SK-N-SH (cell line): Measurements from ENCODE around the gene PCBP4. TPM values are rescaled to one million over a fixed set of nuclear protein-coding genes. Genes with fewer than 3 reads are reported as not detected.

ENCODE experiments used
- CTCF ChIA-PET: fragments of 300-600, 350-600 bp; formaldehyde crosslinking; extraction: SDS; loops from one replicate; lab custom pipeline; 2021; lab: Yijun Ruan, JAX
- POLR2A ChIA-PET: fragments of 350-600 bp; sonication (Branson Sonifier 250); formaldehyde crosslinking; extraction: SDS; loops from one replicate; lab custom pipeline; 2020; ENCODE audit warnings: antibody characterized with exemption, inconsistent platforms; lab: Yijun Ruan, JAX
- DNase-seq: peaks from one replicate; pipeline ENCODE4 v3.0.0; 2012
- H2AFZ ChIP-seq: fragments of 200-600 bp; sonication (generic); 2 replicates; pipeline ENCODE4 v1.8.1; 2016; ENCODE audit warnings: antibody characterized with exemption, mild to moderate bottlenecking, low read depth
- H3F3A ChIP-seq: fragments of 200-600 bp; sonication (generic); replicated peaks from 2 replicates; pipeline ENCODE3; 2016; ENCODE audit warnings: antibody characterized with exemption, mild to moderate bottlenecking; ENCODE audit not compliant: insufficient read depth
- H3K27ac ChIP-seq, 2 experiments: fragments of 200-500 bp in 1 of 2; fragments of 200-600 bp in 1 of 2; sonication (Bioruptor generic) in 1 of 2; sonication (generic), shearing (Covaris generic) in 1 of 2; 2 replicates each; pipeline versions ENCODE4 v1.5.1 to v1.6.1; 2014 to 2016; ENCODE audit warnings: low read depth in 2 of 2, inconsistent platforms in 1 of 2, low read length in 1 of 2, mild to moderate bottlenecking in 1 of 2, mixed read lengths in 1 of 2
- H3K27me3 ChIP-seq: fragments of 200-600 bp; sonication (generic), shearing (Covaris generic); 2 replicates; pipeline ENCODE4 v1.6.1; 2016; ENCODE audit warnings: mixed run types; ENCODE audit not compliant: insufficient read depth
- H3K36me3 ChIP-seq, 2 experiments: fragments of 200-500 bp in 1 of 2; fragments of 200-600 bp in 1 of 2; sonication (Bioruptor generic) in 1 of 2; sonication (generic) in 1 of 2; replicated peaks in 1 of 2; 2 replicates each; pipeline versions ENCODE3 to v1.5.1; 2014 to 2016; ENCODE audit warnings: low read length in 1 of 2, mild to moderate bottlenecking in 1 of 2; ENCODE audit not compliant: insufficient read depth in 2 of 2, control insufficient read depth in 1 of 2
- H3K4me1 ChIP-seq, 2 experiments: fragments of 200-500 bp in 1 of 2; fragments of 200-600 bp in 1 of 2; sonication (Bioruptor generic) in 1 of 2; sonication (generic), shearing (Covaris generic) in 1 of 2; 2 replicates each; pipeline versions ENCODE4 v1.5.1 to v1.6.1; 2014 to 2016; ENCODE audit warnings: low read depth in 1 of 2, low read length in 1 of 2, mixed run types in 1 of 2; ENCODE audit not compliant: insufficient read depth in 2 of 2, control insufficient read depth in 1 of 2
- H3K4me2 ChIP-seq: fragments of 200-600 bp; sonication (generic), shearing (Covaris generic); 2 replicates; pipeline ENCODE4 v1.6.1; 2017; ENCODE audit warnings: mixed run types
- H3K4me3 ChIP-seq, 2 experiments: fragments of 200-500 bp in 1 of 2; fragments of 200-600 bp in 1 of 2; sonication (Bioruptor generic) in 1 of 2; sonication (generic), shearing (Covaris generic) in 1 of 2; 2 replicates each; pipeline versions ENCODE4 v1.5.1 to v1.8.1; 2014 to 2016; ENCODE audit warnings: low read depth in 2 of 2, inconsistent platforms in 1 of 2, low read length in 1 of 2, mild to moderate bottlenecking in 1 of 2, mixed read lengths in 1 of 2, moderate library complexity in 1 of 2
- H3K79me2 ChIP-seq: fragments of 200-600 bp; sonication (generic); 2 replicates; pipeline ENCODE4 v1.8.1; 2017; ENCODE audit warnings: mild to moderate bottlenecking; ENCODE audit not compliant: insufficient read depth
- H3K9ac ChIP-seq: fragments of 200-600 bp; sonication (generic); 2 replicates; pipeline ENCODE4 v1.6.1; 2017; ENCODE audit warnings: mixed run types
- H3K9me2 ChIP-seq: fragments of 200-600 bp; sonication (generic); 2 replicates; pipeline ENCODE4 v1.6.1; 2017; ENCODE audit warnings: mixed run types
- H3K9me3 ChIP-seq: fragments of 200-600 bp; sonication (generic); 2 replicates; pipeline ENCODE4 v1.6.1; 2017; ENCODE audit warnings: mixed run types, mild to moderate bottlenecking, moderate library complexity
- H4K20me1 ChIP-seq: fragments of 200-600 bp; sonication (generic); 2 replicates; pipeline ENCODE4 v1.6.1; 2017; ENCODE audit warnings: mild to moderate bottlenecking, mixed run types; ENCODE audit not compliant: insufficient read depth
- CHD2 ChIP-seq: fragments of 150-350 bp; IDR thresholded peaks from 2 replicates; pipeline ENCODE4 v1.6.1; 2018; ENCODE audit warnings: low read length; ENCODE audit not compliant: partially characterized antibody
- CTCF ChIP-seq: fragments of 200-600 bp; sonication (generic); IDR thresholded peaks from 2 replicates; pipeline ENCODE4 v1.6.1; 2017; ENCODE audit warnings: antibody characterized with exemption, mild to moderate bottlenecking, moderate library complexity
- ELF1 ChIP-seq: IDR thresholded peaks from 2 replicates; pipeline ENCODE4 v1.4.0; 2012
- EP300 ChIP-seq, 2 experiments: IDR thresholded peaks; 2 replicates each; pipeline versions ENCODE4 v1.4.0 to v1.6.1; 2012; ENCODE audit warnings: borderline replicate concordance in 1 of 2, low read depth in 1 of 2, low read length in 1 of 2
- FOXJ3 ChIP-seq: sonication (generic); formaldehyde crosslinking; IDR thresholded peaks from 2 replicates; pipeline ENCODE4 v1.5.1; 2020; ENCODE audit warnings: mild to moderate bottlenecking, missing genetic modification reagents
- FOXM1 ChIP-seq: IDR thresholded peaks from 2 replicates; pipeline ENCODE4 v1.4.0; 2012; ENCODE audit warnings: low read depth, mild to moderate bottlenecking
- GATA2 ChIP-seq: sonication (generic); formaldehyde crosslinking; IDR thresholded peaks from 2 replicates; pipeline ENCODE4 v1.5.0; 2020; ENCODE audit warnings: mild to moderate bottlenecking, missing genetic modification reagents
- IRF3 ChIP-seq: fragments of 150-350 bp; IDR thresholded peaks from 2 replicates; pipeline ENCODE4 v1.6.1; 2016; ENCODE audit warnings: mild to moderate bottlenecking, low read depth, low read length
- MEF2A ChIP-seq: IDR thresholded peaks from 2 replicates; pipeline ENCODE4 v1.4.0; 2012; ENCODE audit warnings: low read depth, borderline replicate concordance
- MXI1 ChIP-seq: IDR thresholded peaks from 2 replicates; pipeline ENCODE4 v1.6.1; 2012; ENCODE audit warnings: mild to moderate bottlenecking, low read depth, low read length, improper control_type of control experiment
- NRF1 ChIP-seq: IDR thresholded peaks from 2 replicates; pipeline ENCODE4 v1.6.1; 2012; ENCODE audit warnings: low read depth, mild to moderate bottlenecking, low read length
- RAD21 ChIP-seq: IDR thresholded peaks from 2 replicates; pipeline ENCODE4 v1.6.1; 2012; ENCODE audit warnings: mild to moderate bottlenecking, low read length
- RCOR1 ChIP-seq: fragments of 150-350 bp; IDR thresholded peaks from 2 replicates; pipeline ENCODE4 v1.6.1; 2017; ENCODE audit warnings: antibody characterized with exemption, low read length
- RFX5 ChIP-seq: IDR thresholded peaks from 2 replicates; pipeline ENCODE4 v1.6.1; 2012; ENCODE audit warnings: mild to moderate bottlenecking, improper control_type of control experiment, low read length
- RXRA ChIP-seq: IDR thresholded peaks from 2 replicates; pipeline ENCODE4 v1.4.0; 2012; ENCODE audit warnings: low read depth, mild to moderate bottlenecking, borderline replicate concordance
- SIN3A ChIP-seq: IDR thresholded peaks from 2 replicates; pipeline ENCODE4 v1.6.1; 2012; ENCODE audit warnings: low read depth, mild to moderate bottlenecking, low read length, moderate library complexity, borderline replicate concordance
- SMC3 ChIP-seq: IDR thresholded peaks from 2 replicates; pipeline ENCODE4 v1.6.1; 2012; ENCODE audit warnings: low read depth, low read length, improper control_type of control experiment
- TCF12 ChIP-seq: IDR thresholded peaks from 2 replicates; pipeline ENCODE4 v1.4.0; 2012
- WGBS: methylation state at CpG from one replicate; pipeline ENCODE4 v1.1.6; 2017; ENCODE audit warnings: low lambda C conversion rate; 5-methylcytosine and 5-hydroxymethylcytosine counted together
- polyA plus RNA-seq, 3 experiments: library from polyadenylated mRNA; depleted of rRNA; stranded (reverse); fragments of >200 nt; gene quantifications; 2 replicates each; pipeline ENCODE4 v1.2.3, GENCODE V29; 2012
- TF ChIP-seq, protein P1 (sequence below): IDR thresholded peaks from 2 replicates; pipeline ENCODE4 v1.4.0; 2012; ENCODE audit warnings: low read depth, borderline replicate concordance

PCBP4 gene
- polyA plus RNA-seq, 1 of the 3 experiments (the other 2 are of a cell fraction) = 97.4 TPM

GRCh38 chr3:52006820-52007133 lies 39.5 kb upstream of the PCBP4 start:
- CTCF ChIA-PET = interaction anchor here (3.1 to 24.7 kb wide), 6 partner anchors 11 to 137 kb away, joined by 11 to 983 read pairs (median 286); partner anchors contain the start of genes ACY1, DUSP7 and POC1A
- no peaks in the 10 kb centered on the region for H3K9me2 ChIP-seq
- H3K9me3 ChIP-seq = no peaks in the 10 kb centered on the region
- peaks cover 20 to 59% of the 10 kb centered on the region in 2 experiments for H3K4me1 ChIP-seq
- H4K20me1 ChIP-seq = no peaks in the 10 kb centered on the region
- H3K4me3 ChIP-seq = no peak overlapping the region
- H3K9ac ChIP-seq = no peak overlapping the region
- DNase-seq = no peak
- H3K27ac ChIP-seq = peak overlapping the region in 1 of 2 experiments; percentile 99; a peak in 2 of 4 replicates
- no peaks in the 10 kb centered on the region for H3K36me3 ChIP-seq
- no peak overlapping the region for H2AFZ ChIP-seq
- 80% methylated on average over 6 of the region's 6 CpGs for WGBS
- no peaks in the 10 kb centered on the region for H3K27me3 ChIP-seq
- no peaks in the 10 kb centered on the region for H3F3A ChIP-seq
- TF ChIP-seq GATA2 (CRISPR knock-in tag) (peak; percentile 52), EP300 (IDR thresholded peaks at IDR 0.05; ENCODE audit: borderline replicate concordance in 1 of 2, low read depth in 1 of 2, low read length in 1 of 2) (no peak), RAD21 (no peak), FOXJ3 (CRISPR knock-in tag) (0 out of 2 replicates have a peak, but pooled peaks have one; percentile 12)
- POLR2A ChIA-PET = interaction anchor here (1.4 to 6.0 kb wide), 4 partner anchors 20 to 48 kb away, joined by 4 to 144 read pairs (median 73); partner anchors contain the start of gene DUSP7
- H3K79me2 ChIP-seq = no peaks in the 10 kb centered on the region
- H3K4me2 ChIP-seq = no peak overlapping the region

DNA sequence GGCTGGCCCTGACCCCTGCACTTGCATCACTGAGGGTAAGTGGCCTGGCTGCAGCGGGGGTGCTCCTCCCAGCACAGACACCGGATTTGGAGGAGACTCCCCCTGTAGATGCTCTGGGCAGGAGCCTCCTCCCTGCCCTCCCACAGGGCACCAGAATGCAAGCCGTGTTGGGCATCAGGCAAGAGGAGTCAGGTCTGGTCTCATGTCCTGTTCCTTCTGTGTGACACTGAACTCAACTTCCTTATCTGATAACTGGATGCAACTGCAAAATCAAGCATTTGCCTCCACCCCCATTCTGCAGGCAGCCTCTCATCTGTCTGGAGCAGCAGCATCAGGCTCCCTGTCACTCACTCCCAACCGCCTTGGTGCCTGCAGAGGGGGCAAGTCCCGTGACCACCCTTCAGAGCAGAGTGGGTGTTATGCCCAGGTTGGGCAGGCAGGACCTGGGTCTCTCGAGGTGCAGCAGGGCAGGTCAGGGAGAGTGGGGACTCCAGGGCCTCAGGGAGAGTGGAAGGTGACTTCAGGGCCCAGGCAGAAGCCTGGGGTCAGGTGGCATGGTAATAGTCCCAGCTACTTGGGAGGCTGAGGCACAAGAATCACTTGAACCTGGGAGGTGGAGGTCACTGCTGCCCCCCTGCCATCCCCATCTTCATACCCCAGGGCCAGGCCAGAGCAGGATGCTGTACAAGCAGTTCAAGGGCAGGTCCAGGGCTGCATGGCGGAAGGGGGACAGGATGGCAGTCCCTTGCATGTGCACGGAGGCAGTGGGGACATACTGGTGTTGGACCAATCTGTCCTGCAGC lies 39.0 kb upstream of the PCBP4 start:
- Histone ChIP-seq H3F3A (no peaks in the 10 kb centered on the region), H3K4me3 (peak overlapping the region in 1 of 2 experiments; percentile 6; a peak in 1 of 4 replicates), H3K9me2 (no peaks in the 10 kb centered on the region), H3K27ac (peak overlapping the region; percentile 52 to 99; a peak in 3 of 4 replicates), H3K9me3 (no peaks in the 10 kb centered on the region), H3K79me2 (no peaks in the 10 kb centered on the region), H3K36me3 (no peaks in the 10 kb centered on the region), H3K27me3 (no peaks in the 10 kb centered on the region), H3K4me2 (peak overlapping the region; percentile 73), H2AFZ (peak overlapping the region; percentile 84; the same call in 1 of the 2 replicates), H4K20me1 (no peaks in the 10 kb centered on the region), H3K4me1 (peaks cover 20 to 62% of the 10 kb centered on the region in 2 experiments), H3K9ac (peak overlapping the region; percentile 34; the same call in 1 of the 2 replicates)
- ChIA-PET CTCF (interaction anchor here (1.6 to 24.7 kb wide), 8 partner anchors 11 to 169 kb away, joined by 4 to 983 read pairs (median 182); partner anchors contain the start of genes ACY1, DUSP7 and POC1A), POLR2A (interaction anchor here (0.6 to 6.2 kb wide), 13 partner anchors 9 to 116 kb away, joined by 3 to 144 read pairs (median 13); partner anchors contain the start of genes ACY1, DUSP7 and RPL29)
- WGBS = 58% methylated on average over 5 of the region's 8 CpGs
- TF ChIP-seq SIN3A (no peak), IRF3 (no peak), MEF2A (no peak), GATA2 (CRISPR knock-in tag) (peak; percentile 82), FOXJ3 (CRISPR knock-in tag) (0 out of 2 replicates have a peak, but pooled peaks have one; percentile 36), CTCF (no peak), EP300 (IDR thresholded peaks at IDR 0.05; ENCODE audit: borderline replicate concordance in 1 of 2, low read depth in 1 of 2, low read length in 1 of 2) (peak in 1 of 2 experiments; percentile 75; a peak in 2 of 4 replicates), CHD2 (peak; percentile 53), ELF1 (no peak), TCF12 (no peak), RCOR1 (peak; percentile 35; the same call in 1 of the 2 replicates), RAD21 (peak; percentile 34), NRF1 (no peak), SMC3 (peak; percentile 30; the same call in 1 of the 2 replicates), RFX5 (no peak), RXRA (no peak), MXI1 (peak; percentile 69), FOXM1 (no peak)
- TF ChIP-seq, protein P1, sequence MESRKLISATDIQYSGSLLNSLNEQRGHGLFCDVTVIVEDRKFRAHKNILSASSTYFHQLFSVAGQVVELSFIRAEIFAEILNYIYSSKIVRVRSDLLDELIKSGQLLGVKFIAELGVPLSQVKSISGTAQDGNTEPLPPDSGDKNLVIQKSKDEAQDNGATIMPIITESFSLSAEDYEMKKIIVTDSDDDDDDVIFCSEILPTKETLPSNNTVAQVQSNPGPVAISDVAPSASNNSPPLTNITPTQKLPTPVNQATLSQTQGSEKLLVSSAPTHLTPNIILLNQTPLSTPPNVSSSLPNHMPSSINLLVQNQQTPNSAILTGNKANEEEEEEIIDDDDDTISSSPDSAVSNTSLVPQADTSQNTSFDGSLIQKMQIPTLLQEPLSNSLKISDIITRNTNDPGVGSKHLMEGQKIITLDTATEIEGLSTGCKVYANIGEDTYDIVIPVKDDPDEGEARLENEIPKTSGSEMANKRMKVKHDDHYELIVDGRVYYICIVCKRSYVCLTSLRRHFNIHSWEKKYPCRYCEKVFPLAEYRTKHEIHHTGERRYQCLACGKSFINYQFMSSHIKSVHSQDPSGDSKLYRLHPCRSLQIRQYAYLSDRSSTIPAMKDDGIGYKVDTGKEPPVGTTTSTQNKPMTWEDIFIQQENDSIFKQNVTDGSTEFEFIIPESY = no peak
- DNase-seq = peak; percentile 72
